ENCODE data around the gene MRPS34. TPM values are rescaled to one million over a fixed set of nuclear protein-coding genes. Genes with fewer than 3 reads are reported as not detected.

Gene MRPS34
- total RNA-seq, 4 donors from 2014 or later = 56.8 to 84.2 (median 78.6) TPM

- ATAC-seq (ENCODE audit: low FRiP score) = no peak
- DNase-seq (ENCODE audit: low spot score) = no peak
- no peak for TF ChIP-seq CTCF (IDR thresholded peaks at IDR 0.05)
Measured at GRCh38 chr16:1794908-1795666, 22.2 kb upstream of the MRPS34 start.

GRCh38 chr16:1794221-1794871, 21.4 kb upstream of the MRPS34 start:
- DNase-seq (ENCODE audit: low spot score) (no peak), ATAC-seq (ENCODE audit: low FRiP score) (no peak)
- no peak for TF ChIP-seq CTCF (IDR thresholded peaks at IDR 0.05)

GRCh38 chr16:1793578-1794220, 20.8 kb upstream of the MRPS34 start, which contains the start of gene IGFALS:
Gene IGFALS, minus strand, starts transcription at chr16:1793705. Its CDS starts 53 bp downstream, at chr16:1793652.
- no peak for ATAC-seq (ENCODE audit: low FRiP score)
- no peak for DNase-seq (ENCODE audit: low spot score)
- TF ChIP-seq CTCF (IDR thresholded peaks at IDR 0.05) = no peak

GRCh38 chr16:1792836-1793577, 20.1 kb upstream of the MRPS34 start:
- DNase-seq (ENCODE audit: low spot score) = no peak
- no peak for ATAC-seq (ENCODE audit: low FRiP score)
- TF ChIP-seq CTCF (IDR thresholded peaks at IDR 0.05) = no peak

GRCh38 chr16:1791943-1792812, 19.2 kb upstream of the MRPS34 start:
- DNase-seq (ENCODE audit: low spot score) (no peak), ATAC-seq (ENCODE audit: low FRiP score) (no peak)
- no peak for TF ChIP-seq CTCF (IDR thresholded peaks at IDR 0.05)
